B cell (primary cell): ENCODE data around the gene ADM2.

Experiments
- EZH2 ChIP-seq: IDR thresholded peaks from 2 replicates; pipeline ENCODE4 v1.6.1; 2012; ENCODE audit warnings: borderline replicate concordance, low read depth, mild to moderate bottlenecking, moderate library complexity, low read length; ENCODE audit not compliant: insufficient read depth, poor library complexity, severe bottlenecking
- TF ChIP-seq, protein P1 (sequence below): fragments of 200-600 bp; IDR thresholded peaks from one replicate; pipeline ENCODE4 v1.8.0; 2022; ENCODE audit warnings: antibody characterized with exemption, mild to moderate bottlenecking

DNA sequence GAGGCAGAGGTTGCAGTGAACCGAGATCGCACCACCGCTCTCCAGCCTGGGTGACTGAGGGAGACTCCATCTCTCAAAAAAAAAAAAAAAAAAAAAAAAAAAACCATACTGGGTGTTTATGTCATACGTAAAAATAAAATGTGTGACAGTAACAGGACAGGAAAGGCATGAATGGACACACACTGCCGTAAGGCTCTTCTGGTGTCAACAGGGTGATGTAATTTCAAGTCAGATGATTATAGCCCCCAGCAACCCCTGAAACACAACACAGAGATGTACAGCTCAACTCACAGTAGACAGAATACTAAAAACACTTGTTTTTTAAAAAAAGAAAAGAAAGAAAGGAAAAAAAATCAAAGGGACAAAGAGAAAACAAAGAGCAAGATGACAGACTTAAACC is 28.7 kb upstream of the ADM2 start:
- TF ChIP-seq, protein P1, sequence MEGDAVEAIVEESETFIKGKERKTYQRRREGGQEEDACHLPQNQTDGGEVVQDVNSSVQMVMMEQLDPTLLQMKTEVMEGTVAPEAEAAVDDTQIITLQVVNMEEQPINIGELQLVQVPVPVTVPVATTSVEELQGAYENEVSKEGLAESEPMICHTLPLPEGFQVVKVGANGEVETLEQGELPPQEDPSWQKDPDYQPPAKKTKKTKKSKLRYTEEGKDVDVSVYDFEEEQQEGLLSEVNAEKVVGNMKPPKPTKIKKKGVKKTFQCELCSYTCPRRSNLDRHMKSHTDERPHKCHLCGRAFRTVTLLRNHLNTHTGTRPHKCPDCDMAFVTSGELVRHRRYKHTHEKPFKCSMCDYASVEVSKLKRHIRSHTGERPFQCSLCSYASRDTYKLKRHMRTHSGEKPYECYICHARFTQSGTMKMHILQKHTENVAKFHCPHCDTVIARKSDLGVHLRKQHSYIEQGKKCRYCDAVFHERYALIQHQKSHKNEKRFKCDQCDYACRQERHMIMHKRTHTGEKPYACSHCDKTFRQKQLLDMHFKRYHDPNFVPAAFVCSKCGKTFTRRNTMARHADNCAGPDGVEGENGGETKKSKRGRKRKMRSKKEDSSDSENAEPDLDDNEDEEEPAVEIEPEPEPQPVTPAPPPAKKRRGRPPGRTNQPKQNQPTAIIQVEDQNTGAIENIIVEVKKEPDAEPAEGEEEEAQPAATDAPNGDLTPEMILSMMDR, result no peak
- no peak for TF ChIP-seq EZH2
